KMS-11 (cell line): Measurements from ENCODE around the gene CLDN34.

Experiments
- H2AFZ ChIP-seq: fragments of 200-600 bp; sonication (generic); 2 replicates; pipeline ENCODE4 v1.6.1; 2016; ENCODE audit warnings: antibody characterized with exemption, mixed run types, low read depth
- H3K27ac ChIP-seq: fragments of 200-600 bp; sonication (generic); 2 replicates; pipeline ENCODE4 v1.6.1; 2016; ENCODE audit warnings: mild to moderate bottlenecking, mixed run types
- H3K27me3 ChIP-seq: fragments of 200-600 bp; sonication (generic); 2 replicates; pipeline ENCODE4 v1.6.1; 2017; ENCODE audit warnings: mild to moderate bottlenecking, low read depth, mixed run types, moderate library complexity; ENCODE audit not compliant: insufficient read depth
- H3K36me3 ChIP-seq: fragments of 200-600 bp; sonication (generic); 2 replicates; pipeline ENCODE4 v1.6.1; 2017; ENCODE audit warnings: mild to moderate bottlenecking, mixed run types; ENCODE audit not compliant: insufficient read depth
- H3K4me1 ChIP-seq: fragments of 200-600 bp; sonication (generic); 2 replicates; pipeline ENCODE4 v1.6.1; 2016; ENCODE audit warnings: mild to moderate bottlenecking, low read depth, mixed run types; ENCODE audit not compliant: poor library complexity, severe bottlenecking
- H3K4me2 ChIP-seq: fragments of 200-600 bp; sonication (generic); 2 replicates; pipeline ENCODE4 v1.7.0; 2016; ENCODE audit warnings: mild to moderate bottlenecking, mixed run types
- H3K4me3 ChIP-seq: fragments of 200-600 bp; sonication (generic); IDR thresholded peaks from 2 replicates; pipeline ENCODE4 v1.6.1; 2017; ENCODE audit warnings: low read depth, low read length, mixed read lengths; ENCODE audit not compliant: insufficient read depth
- H3K79me2 ChIP-seq: fragments of 200-600 bp; sonication (generic); 2 replicates; pipeline ENCODE4 v1.6.1; 2016; ENCODE audit warnings: low read depth, mixed run types; ENCODE audit not compliant: insufficient read depth
- H3K9ac ChIP-seq: fragments of 200-600 bp; sonication (generic); 2 replicates; pipeline ENCODE4 v1.6.1; 2016; ENCODE audit warnings: mild to moderate bottlenecking, mixed run types
- H4K20me1 ChIP-seq: fragments of 200-600 bp; sonication (generic); 2 replicates; pipeline ENCODE4 v1.6.1; 2016; ENCODE audit warnings: mild to moderate bottlenecking, mixed run types; ENCODE audit not compliant: insufficient read depth
- TF ChIP-seq, protein P1 (sequence below): fragments of 200-600 bp; sonication (generic); conservative IDR thresholded peaks from 2 replicates; pipeline ENCODE4 v1.6.1; 2017; ENCODE audit warnings: low read depth, mild to moderate bottlenecking, antibody characterized with exemption, low read length, moderate library complexity, mixed read lengths

The CLDN34 gene

DNA sequence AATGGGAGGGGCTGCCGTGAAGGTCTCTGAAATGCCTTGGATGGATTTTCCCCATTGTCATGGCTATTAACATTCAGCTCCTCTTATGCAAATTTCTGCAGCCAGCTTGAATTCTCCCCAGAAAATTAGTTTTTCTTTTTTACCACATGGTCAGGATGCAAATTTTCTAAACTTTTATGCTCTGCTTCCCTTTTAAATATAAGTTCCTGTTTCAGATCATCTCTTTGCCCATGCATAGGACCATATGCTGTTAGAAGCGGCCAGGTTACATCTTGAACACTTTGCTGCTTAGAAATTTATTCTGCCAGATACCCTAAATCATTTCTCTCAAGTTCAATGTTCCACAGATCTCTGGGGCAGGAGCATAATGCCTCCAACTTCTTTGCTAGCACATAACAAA, 13.8 kb upstream of the CLDN34 start:
- H3K4me3 ChIP-seq = no peak overlapping the region
- no peak overlapping the region for H3K27ac ChIP-seq
- H3K4me1 ChIP-seq = no peaks in the 10 kb centered on the region
- H3K4me2 ChIP-seq = no peak overlapping the region
- no peak overlapping the region for H3K9ac ChIP-seq
- no peaks in the 10 kb centered on the region for H3K36me3 ChIP-seq
- TF ChIP-seq, protein P1, sequence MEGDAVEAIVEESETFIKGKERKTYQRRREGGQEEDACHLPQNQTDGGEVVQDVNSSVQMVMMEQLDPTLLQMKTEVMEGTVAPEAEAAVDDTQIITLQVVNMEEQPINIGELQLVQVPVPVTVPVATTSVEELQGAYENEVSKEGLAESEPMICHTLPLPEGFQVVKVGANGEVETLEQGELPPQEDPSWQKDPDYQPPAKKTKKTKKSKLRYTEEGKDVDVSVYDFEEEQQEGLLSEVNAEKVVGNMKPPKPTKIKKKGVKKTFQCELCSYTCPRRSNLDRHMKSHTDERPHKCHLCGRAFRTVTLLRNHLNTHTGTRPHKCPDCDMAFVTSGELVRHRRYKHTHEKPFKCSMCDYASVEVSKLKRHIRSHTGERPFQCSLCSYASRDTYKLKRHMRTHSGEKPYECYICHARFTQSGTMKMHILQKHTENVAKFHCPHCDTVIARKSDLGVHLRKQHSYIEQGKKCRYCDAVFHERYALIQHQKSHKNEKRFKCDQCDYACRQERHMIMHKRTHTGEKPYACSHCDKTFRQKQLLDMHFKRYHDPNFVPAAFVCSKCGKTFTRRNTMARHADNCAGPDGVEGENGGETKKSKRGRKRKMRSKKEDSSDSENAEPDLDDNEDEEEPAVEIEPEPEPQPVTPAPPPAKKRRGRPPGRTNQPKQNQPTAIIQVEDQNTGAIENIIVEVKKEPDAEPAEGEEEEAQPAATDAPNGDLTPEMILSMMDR = no peak
- H3K79me2 ChIP-seq = no peaks in the 10 kb centered on the region
- H3K27me3 ChIP-seq = no peaks in the 10 kb centered on the region
- no peak overlapping the region for H2AFZ ChIP-seq
- H4K20me1 ChIP-seq = no peaks in the 10 kb centered on the region

DNA sequence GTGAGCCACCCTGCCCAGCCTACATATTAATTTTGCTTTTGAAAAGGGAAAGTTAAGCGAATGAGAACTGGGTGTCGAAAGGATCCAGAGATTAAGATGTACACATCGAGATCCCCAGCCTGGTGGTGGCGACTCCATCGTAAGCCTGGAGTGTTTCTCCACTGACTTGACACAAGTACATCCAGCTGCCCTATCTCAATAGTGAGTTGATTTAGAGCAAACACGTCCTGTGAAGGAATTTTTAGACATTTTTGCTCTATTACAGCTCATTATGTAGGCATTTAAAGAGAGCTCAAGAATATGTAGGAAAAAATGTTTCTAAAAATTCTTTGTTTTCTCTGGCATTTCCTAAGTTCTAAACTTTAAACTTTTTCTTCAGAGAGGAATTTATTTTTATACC, 11.7 kb upstream of the CLDN34 start:
- no peaks in the 10 kb centered on the region for H4K20me1 ChIP-seq
- H2AFZ ChIP-seq = no peak overlapping the region
- no peaks in the 10 kb centered on the region for H3K4me1 ChIP-seq
- H3K4me3 ChIP-seq = no peak overlapping the region
- H3K36me3 ChIP-seq = no peaks in the 10 kb centered on the region
- H3K4me2 ChIP-seq = no peak overlapping the region
- TF ChIP-seq, protein P1 = no peak
- H3K27me3 ChIP-seq = no peaks in the 10 kb centered on the region
- H3K27ac ChIP-seq = no peak overlapping the region
- H3K79me2 ChIP-seq = no peaks in the 10 kb centered on the region
- no peak overlapping the region for H3K9ac ChIP-seq

DNA sequence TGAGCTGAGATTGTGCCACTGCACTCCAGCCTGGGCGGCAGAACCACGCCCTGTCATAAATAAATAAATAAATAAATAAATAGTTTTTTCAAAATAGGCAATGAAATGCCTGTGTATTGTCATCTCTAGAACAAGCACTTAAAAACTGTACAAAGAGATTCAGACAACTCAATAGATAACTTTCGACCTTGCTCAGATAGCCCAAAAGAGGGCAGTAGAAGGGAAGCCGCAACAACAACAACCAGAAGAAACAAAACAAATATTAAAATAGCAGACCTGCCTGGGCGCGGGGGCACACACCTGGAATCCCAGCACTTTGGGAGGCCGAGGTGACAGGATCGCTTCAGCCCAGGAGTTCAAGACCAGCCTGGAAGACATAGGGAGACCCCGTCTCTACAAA, 9.4 kb upstream of the CLDN34 start:
- Histone ChIP-seq H3K9ac (no peak overlapping the region), H3K4me2 (no peak overlapping the region), H3K27me3 (no peaks in the 10 kb centered on the region), H3K4me3 (no peak overlapping the region), H3K36me3 (no peaks in the 10 kb centered on the region), H4K20me1 (no peaks in the 10 kb centered on the region), H3K79me2 (no peaks in the 10 kb centered on the region), H2AFZ (no peak overlapping the region), H3K4me1 (no peaks in the 10 kb centered on the region), H3K27ac (no peak overlapping the region)
- TF ChIP-seq, protein P1 = no peak

DNA sequence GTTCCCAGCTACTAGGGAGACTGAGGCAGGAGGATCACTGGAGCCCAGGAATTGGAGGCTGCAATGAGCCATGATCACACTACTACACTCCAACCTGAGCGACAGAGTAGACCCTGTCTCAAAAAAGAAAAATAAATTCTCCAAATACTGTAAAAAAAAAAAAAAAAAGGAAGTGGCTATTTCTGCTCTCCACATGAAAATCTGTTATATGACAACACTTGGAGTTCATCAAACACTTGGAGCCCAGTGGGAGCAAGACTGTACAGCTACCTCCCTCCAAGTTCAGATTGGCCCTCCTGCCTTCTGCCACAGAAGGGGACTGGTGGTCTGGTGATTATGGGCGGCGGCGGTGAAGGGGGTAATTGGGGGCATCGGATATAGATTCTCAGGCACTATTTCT, 9.0 kb upstream of the CLDN34 start:
- H2AFZ ChIP-seq = no peak overlapping the region
- H4K20me1 ChIP-seq = no peaks in the 10 kb centered on the region
- H3K36me3 ChIP-seq = no peaks in the 10 kb centered on the region
- H3K79me2 ChIP-seq = no peaks in the 10 kb centered on the region
- H3K4me3 ChIP-seq = no peak overlapping the region
- TF ChIP-seq, protein P1 = no peak
- no peak overlapping the region for H3K9ac ChIP-seq
- no peak overlapping the region for H3K4me2 ChIP-seq
- no peaks in the 10 kb centered on the region for H3K27me3 ChIP-seq
- H3K4me1 ChIP-seq = no peaks in the 10 kb centered on the region
- H3K27ac ChIP-seq = no peak overlapping the region

DNA sequence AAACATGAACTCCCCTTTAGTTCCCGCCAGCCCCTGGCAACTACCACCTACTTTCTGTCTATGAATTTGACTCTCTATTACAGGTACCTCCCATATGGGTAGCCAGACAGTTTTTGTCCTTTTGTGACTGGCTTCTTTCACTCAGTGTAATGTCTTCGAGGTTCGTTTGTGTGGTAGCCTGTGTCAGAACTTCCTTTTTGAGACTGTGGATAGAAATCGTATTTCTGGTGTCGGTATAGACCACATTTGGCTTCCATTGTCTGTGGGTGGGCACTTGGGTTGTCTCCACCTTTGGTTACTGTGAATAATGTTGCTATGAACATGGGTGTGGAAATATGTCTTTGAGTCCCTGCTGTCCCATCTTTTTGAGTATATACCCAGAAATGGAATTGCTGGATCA, 5.4 kb upstream of the CLDN34 start:
- Histone ChIP-seq H3K4me3 (no peak overlapping the region), H3K4me2 (no peak overlapping the region), H4K20me1 (no peaks in the 10 kb centered on the region), H3K79me2 (no peaks in the 10 kb centered on the region), H2AFZ (no peak overlapping the region), H3K9ac (no peak overlapping the region), H3K27me3 (no peaks in the 10 kb centered on the region), H3K27ac (no peak overlapping the region), H3K36me3 (no peaks in the 10 kb centered on the region), H3K4me1 (no peaks in the 10 kb centered on the region)
- TF ChIP-seq, protein P1 = no peak
